K562 (cell line): ENCODE data around the gene OLAH. TPM values are rescaled to one million over a fixed set of nuclear protein-coding genes. Genes with fewer than 3 reads are reported as not detected.
A peak's percentile ranks its signal among the peaks of the same experiment; 100 is the strongest.

Experiments used
- ADNP ChIP-seq: fragments of 200-800 bp; sonication (Bioruptor generic); IDR thresholded peaks from 2 replicates; pipeline ENCODE4 v1.6.1; 2016; ENCODE audit warnings: missing genetic modification characterization, missing compliant biosample characterization
- ASH1L ChIP-seq: fragments of 450-650 bp; IDR thresholded peaks from 2 replicates; pipeline ENCODE4 v1.6.1; 2018; ENCODE audit warnings: borderline replicate concordance, mild to moderate bottlenecking, low read depth; ENCODE audit not compliant: partially characterized antibody
- ESRRB ChIP-seq: fragments of 250-450 bp; sonication (Bioruptor Pico); IDR thresholded peaks from 2 replicates; pipeline ENCODE4 v1.5.0; 2020; ENCODE audit warnings: mild to moderate bottlenecking, moderate library complexity, borderline replicate concordance
- FOXM1 ChIP-seq, 2 experiments: fragments of 450-650 bp in 1 of 2; sonication (generic) in 1 of 2; formaldehyde crosslinking in 1 of 2; IDR thresholded peaks; 2 replicates each; pipeline versions ENCODE4 v1.6.1 to v1.9.0; 2017 to 2022; ENCODE audit warnings: low read depth in 2 of 2, mild to moderate bottlenecking in 2 of 2, missing genetic modification reagents in 1 of 2, moderate library complexity in 1 of 2
- HMGN3 ChIP-seq: IDR thresholded peaks from 2 replicates; pipeline ENCODE4 v1.6.1; 2011; ENCODE audit warnings: borderline replicate concordance, low read depth, mild to moderate bottlenecking, mixed read lengths, low read length; ENCODE audit not compliant: insufficient read length; ENCODE audit errors: extremely low read depth
- MYBL2 ChIP-seq, 2 experiments: fragments of 450-650 bp in 1 of 2; sonication (generic) in 1 of 2; formaldehyde crosslinking in 1 of 2; IDR thresholded peaks; 2 replicates each; pipeline versions ENCODE4 v1.6.1 to v1.8.1; 2017 to 2022; ENCODE audit warnings: borderline replicate concordance in 1 of 2, inconsistent platforms in 1 of 2, low read depth in 1 of 2, mild to moderate bottlenecking in 1 of 2, missing genetic modification reagents in 1 of 2, moderate library complexity in 1 of 2
- SETDB1 ChIP-seq: IDR thresholded peaks from one replicate; pipeline ENCODE4 v1.6.1; 2012; ENCODE audit warnings: low read length, control low read depth, inconsistent platforms
- TAF1 ChIP-seq: IDR thresholded peaks from 2 replicates; pipeline ENCODE4 v1.6.1; 2011; ENCODE audit warnings: mild to moderate bottlenecking, low read length, moderate library complexity; ENCODE audit not compliant: insufficient read depth, control insufficient read depth, severe bottlenecking; ENCODE audit errors: extremely low read depth
- polyA plus RNA-seq, 8 experiments: library from polyadenylated mRNA; depleted of rRNA in 4 of 8; stranded (reverse) in 5 of 8; unstranded in 3 of 8; fragments of >200 nt; fragmentation: Nextera tagmentation in 2 of 8; fragmentation: Illumina TruSeq in 1 of 8; extraction: Ambion mirVana in 2 of 8; extraction: Trizol in 1 of 8; gene quantifications; 2 replicates each; pipeline versions ENCODE4 v1.2.1 to v1.2.3, GENCODE V29; 2011 to 2014; ENCODE audit warnings: inconsistent platforms in 1 of 8, missing spikeins in 1 of 8
- total RNA-seq, 7 experiments: library from RNA; depleted of rRNA in 6 of 7; stranded (reverse); fragments of >200 nt in 6 of 7; fragmentation: Illumina TruSeq in 2 of 7; extraction: Trizol in 2 of 7; gene quantifications; 2 replicates each; pipeline versions ENCODE4 v1.2.1 to v1.2.3, GENCODE V29; 2011 to 2021; ENCODE audit warnings: low replicate concordance in 1 of 7
- TF ChIP-seq, protein P1 (sequence below), 2 experiments: fragments of 450-650 bp; IDR thresholded peaks; 2 replicates each; pipeline ENCODE4 v1.6.1; 2016; ENCODE audit warnings: mild to moderate bottlenecking in 2 of 2, borderline replicate concordance in 1 of 2, low read depth in 1 of 2, moderate library complexity in 1 of 2
- TF ChIP-seq, protein P2 (sequence below): sonication (generic); formaldehyde crosslinking; IDR thresholded peaks from 2 replicates; pipeline ENCODE4 v1.8.0; 2023; ENCODE audit warnings: missing genetic modification reagents, mild to moderate bottlenecking, borderline replicate concordance

The OLAH gene
- total and polyA plus RNA-seq, 9 of the 15 experiments (the other 6 are each of a cell fraction or from before 2014, with no cell fraction given), result 0.11 to 0.45 (median 0.18) TPM; not detected in 3

DNA sequence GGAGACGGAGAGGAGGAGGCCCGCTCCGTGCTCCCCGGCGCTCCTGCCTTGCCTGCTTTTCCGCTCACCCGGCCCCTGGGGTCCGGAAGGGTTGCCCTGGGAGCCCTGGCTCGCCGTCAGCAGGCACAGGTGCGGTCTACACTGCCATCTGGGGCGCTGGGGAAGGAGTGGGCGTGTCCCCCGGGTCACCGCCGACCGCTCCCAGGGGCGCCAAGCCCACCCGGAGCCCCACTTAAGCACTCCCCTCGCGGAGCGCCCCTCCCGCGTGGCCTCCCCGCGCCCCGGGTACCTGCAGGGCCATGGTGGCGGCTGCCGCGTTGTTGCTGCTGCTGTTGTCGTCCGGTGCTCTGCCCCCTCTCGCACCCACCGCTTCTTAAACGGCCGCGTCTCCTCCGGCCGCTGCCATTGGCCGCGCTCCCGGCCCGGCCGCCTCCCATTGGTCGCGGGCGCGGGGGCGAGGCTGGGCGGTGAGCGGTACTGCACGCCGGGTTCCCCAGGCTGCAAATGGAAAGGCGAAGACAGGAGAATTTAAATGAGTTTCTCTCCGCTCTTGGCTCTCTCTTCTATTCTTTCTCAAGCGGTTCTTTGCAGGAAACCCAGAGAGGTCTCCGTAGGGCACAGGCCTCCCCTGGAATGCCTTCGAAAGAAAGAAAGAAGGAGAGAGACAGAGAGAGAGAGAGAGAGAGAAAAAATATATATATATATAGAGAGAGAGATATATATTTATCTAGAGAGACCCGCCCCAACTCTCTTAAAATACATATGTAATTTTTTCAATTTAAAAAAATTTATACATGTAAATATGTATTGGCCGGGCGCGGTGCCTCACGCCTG, 44.9 kb downstream of the OLAH start, which contains the start of gene ACBD7 (continued):
- TF ChIP-seq, protein P1, sequence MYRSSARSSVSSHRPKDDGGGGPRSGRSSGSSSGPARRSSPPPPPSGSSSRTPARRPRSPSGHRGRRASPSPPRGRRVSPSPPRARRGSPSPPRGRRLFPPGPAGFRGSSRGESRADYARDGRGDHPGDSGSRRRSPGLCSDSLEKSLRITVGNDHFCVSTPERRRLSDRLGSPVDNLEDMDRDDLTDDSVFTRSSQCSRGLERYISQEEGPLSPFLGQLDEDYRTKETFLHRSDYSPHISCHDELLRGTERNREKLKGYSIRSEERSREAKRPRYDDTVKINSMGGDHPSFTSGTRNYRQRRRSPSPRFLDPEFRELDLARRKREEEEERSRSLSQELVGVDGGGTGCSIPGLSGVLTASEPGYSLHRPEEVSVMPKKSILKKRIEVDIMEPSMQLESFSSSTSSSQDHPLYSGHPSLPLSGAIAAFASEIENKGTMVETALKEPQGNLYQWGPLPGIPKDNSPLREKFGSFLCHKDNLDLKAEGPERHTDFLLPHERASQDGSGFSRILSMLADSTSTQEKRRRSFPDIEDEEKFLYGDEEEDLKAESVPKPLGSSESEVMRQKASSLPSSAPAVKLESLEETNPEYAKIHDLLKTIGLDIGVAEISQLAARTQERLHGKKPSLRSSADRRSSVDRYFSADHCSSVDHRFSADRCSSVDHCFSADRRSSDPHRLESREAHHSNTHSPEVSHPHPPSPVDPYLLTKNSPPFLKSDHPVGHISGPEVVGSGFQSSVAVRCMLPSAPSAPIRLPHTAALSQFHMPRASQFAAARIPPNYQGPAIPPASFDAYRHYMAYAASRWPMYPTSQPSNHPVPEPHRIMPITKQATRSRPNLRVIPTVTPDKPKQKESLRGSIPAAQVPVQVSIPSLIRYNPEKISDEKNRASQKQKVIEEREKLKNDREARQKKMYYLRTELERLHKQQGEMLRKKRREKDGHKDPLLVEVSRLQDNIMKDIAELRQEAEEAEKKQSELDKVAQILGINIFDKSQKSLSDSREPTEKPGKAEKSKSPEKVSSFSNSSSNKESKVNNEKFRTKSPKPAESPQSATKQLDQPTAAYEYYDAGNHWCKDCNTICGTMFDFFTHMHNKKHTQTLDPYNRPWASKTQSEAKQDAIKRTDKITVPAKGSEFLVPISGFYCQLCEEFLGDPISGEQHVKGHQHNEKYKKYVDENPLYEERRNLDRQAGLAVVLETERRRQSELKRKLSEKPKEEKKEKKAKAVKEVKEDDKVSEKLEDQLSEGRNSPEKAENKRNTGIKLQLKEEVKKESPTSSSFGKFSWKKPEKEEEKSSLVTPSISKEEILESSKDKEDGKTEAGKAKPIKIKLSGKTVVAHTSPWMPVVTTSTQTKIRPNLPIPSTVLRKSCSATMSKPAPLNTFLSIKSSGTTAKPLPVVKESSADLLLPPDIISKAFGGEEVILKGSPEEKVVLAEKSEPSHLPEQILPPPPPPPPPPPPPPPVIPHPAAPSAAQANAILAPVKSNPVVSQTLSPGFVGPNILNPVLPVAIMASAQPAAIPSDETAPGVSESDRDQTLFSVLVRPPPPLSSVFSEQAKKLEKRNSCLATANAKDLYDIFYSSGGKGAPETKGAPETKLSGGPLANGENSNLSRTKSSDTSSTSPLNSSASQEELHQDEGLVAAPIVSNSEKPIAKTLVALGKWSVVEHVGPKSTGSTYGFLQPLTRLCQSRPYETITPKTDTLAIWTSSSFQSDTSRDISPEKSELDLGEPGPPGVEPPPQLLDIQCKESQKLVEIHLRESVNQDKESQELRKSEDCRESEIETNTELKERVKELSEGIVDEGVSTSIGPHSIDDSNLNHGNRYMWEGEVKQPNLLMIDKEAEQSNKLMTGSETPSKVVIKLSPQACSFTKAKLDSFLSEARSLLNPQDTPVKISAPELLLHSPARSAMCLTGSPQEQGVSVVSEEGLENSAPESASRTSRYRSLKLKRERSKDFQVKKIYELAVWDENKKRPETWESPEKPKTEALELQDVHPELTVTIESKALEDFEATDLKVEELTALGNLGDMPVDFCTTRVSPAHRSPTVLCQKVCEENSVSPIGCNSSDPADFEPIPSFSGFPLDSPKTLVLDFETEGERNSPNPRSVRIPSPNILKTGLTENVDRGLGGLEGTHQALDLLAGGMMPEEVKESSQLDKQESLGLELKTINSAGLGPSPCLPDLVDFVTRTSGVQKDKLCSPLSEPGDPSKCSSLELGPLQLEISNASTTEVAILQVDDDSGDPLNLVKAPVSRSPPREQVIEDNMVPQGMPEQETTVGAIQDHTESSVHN (IDR thresholded peaks at IDR 0.05; ENCODE audit: borderline replicate concordance in 1 of 2, low read depth in 1 of 2), result no peak
- peak; percentile 61 for TF ChIP-seq ASH1L
- TF ChIP-seq HMGN3, result peak; percentile 63
- TF ChIP-seq TAF1, result no peak
- TF ChIP-seq ESRRB (CRISPR knock-in tag), result no peak
- TF ChIP-seq MYBL2 (IDR thresholded peaks at IDR 0.05; ENCODE audit: low read depth), result peak; percentile 71
- TF ChIP-seq MYBL2 (CRISPR knock-in tag; IDR thresholded peaks at IDR 0.05; ENCODE audit: borderline replicate concordance), result no peak
- TF ChIP-seq ADNP (tag), result no peak
- TF ChIP-seq, protein P2, sequence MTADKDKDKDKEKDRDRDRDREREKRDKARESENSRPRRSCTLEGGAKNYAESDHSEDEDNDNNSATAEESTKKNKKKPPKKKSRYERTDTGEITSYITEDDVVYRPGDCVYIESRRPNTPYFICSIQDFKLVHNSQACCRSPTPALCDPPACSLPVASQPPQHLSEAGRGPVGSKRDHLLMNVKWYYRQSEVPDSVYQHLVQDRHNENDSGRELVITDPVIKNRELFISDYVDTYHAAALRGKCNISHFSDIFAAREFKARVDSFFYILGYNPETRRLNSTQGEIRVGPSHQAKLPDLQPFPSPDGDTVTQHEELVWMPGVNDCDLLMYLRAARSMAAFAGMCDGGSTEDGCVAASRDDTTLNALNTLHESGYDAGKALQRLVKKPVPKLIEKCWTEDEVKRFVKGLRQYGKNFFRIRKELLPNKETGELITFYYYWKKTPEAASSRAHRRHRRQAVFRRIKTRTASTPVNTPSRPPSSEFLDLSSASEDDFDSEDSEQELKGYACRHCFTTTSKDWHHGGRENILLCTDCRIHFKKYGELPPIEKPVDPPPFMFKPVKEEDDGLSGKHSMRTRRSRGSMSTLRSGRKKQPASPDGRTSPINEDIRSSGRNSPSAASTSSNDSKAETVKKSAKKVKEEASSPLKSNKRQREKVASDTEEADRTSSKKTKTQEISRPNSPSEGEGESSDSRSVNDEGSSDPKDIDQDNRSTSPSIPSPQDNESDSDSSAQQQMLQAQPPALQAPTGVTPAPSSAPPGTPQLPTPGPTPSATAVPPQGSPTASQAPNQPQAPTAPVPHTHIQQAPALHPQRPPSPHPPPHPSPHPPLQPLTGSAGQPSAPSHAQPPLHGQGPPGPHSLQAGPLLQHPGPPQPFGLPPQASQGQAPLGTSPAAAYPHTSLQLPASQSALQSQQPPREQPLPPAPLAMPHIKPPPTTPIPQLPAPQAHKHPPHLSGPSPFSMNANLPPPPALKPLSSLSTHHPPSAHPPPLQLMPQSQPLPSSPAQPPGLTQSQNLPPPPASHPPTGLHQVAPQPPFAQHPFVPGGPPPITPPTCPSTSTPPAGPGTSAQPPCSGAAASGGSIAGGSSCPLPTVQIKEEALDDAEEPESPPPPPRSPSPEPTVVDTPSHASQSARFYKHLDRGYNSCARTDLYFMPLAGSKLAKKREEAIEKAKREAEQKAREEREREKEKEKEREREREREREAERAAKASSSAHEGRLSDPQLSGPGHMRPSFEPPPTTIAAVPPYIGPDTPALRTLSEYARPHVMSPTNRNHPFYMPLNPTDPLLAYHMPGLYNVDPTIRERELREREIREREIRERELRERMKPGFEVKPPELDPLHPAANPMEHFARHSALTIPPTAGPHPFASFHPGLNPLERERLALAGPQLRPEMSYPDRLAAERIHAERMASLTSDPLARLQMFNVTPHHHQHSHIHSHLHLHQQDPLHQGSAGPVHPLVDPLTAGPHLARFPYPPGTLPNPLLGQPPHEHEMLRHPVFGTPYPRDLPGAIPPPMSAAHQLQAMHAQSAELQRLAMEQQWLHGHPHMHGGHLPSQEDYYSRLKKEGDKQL, result no peak
- no peak for TF ChIP-seq SETDB1
- TF ChIP-seq FOXM1 (IDR thresholded peaks at IDR 0.05; ENCODE audit: low read depth), result no peak; the same call in 1 of the 2 replicates
- TF ChIP-seq FOXM1 (CRISPR knock-in tag; IDR thresholded peaks at IDR 0.05; ENCODE audit: low read depth), result no peak
